Kidney epithelial cell (primary cell): ENCODE data around the gene UVRAG. TPM values are rescaled to one million over a fixed set of nuclear protein-coding genes. Genes with fewer than 3 reads are reported as not detected.

ENCODE experiments used
- DNase-seq: peaks from one replicate; pipeline ENCODE4 v3.0.0-alpha.2; 2010; ENCODE audit warnings: low read depth
- H3K27me3 ChIP-seq: 2 replicates; pipeline ENCODE4 v1.6.0; 2011; ENCODE audit warnings: low read length; ENCODE audit not compliant: control insufficient read depth, insufficient read depth
- H3K36me3 ChIP-seq: 2 replicates; pipeline ENCODE4 v1.5.1; 2011; ENCODE audit warnings: low read length; ENCODE audit not compliant: control insufficient read depth, insufficient read depth
- H3K4me3 ChIP-seq: 2 replicates; pipeline ENCODE4 v1.5.1; 2011; ENCODE audit warnings: low read depth, mild to moderate bottlenecking, control low read depth, low read length
- CTCF ChIP-seq: IDR thresholded peaks from 2 replicates; pipeline ENCODE4 v1.5.1; 2011; ENCODE audit warnings: mild to moderate bottlenecking, moderate library complexity, low read length, control low read depth, inconsistent platforms; ENCODE audit not compliant: insufficient read depth, poor library complexity, severe bottlenecking
- total RNA-seq: library from RNA; depleted of rRNA; stranded (reverse); fragments of >200 nt; gene quantifications from 2 replicates; pipeline ENCODE4 v1.2.3, GENCODE V29; 2015

Gene UVRAG
- total RNA-seq, 1 donor from 2014 or later: 16.2 TPM

GRCh38 chr11:76047231-76047630 lies 232.2 kb downstream of the UVRAG start:
- Histone ChIP-seq H3K36me3 (no peaks in the 10 kb centered on the region), H3K27me3 (no peaks in the 10 kb centered on the region), H3K4me3 (no peak overlapping the region)
- no peak for TF ChIP-seq CTCF
- DNase-seq: no peak

GRCh38 chr11:76047766-76048165 lies 232.8 kb downstream of the UVRAG start:
- TF ChIP-seq CTCF: no peak
- DNase-seq: no peak
- H3K27me3 ChIP-seq: no peaks in the 10 kb centered on the region
- H3K4me3 ChIP-seq: no peak overlapping the region
- H3K36me3 ChIP-seq: no peaks in the 10 kb centered on the region

- Histone ChIP-seq H3K27me3 (no peaks in the 10 kb centered on the region), H3K4me3 (no peak overlapping the region), H3K36me3 (no peaks in the 10 kb centered on the region)
- TF ChIP-seq CTCF: no peak
- no peak for DNase-seq
Measured at GRCh38 chr11:76048763-76049162, 233.8 kb downstream of the UVRAG start.

- no peak for TF ChIP-seq CTCF
- Histone ChIP-seq H3K36me3 (no peaks in the 10 kb centered on the region), H3K27me3 (no peaks in the 10 kb centered on the region), H3K4me3 (no peak overlapping the region)
- no peak for DNase-seq
Measured at GRCh38 chr11:76049511-76049910, 234.5 kb downstream of the UVRAG start.

- H3K4me3 ChIP-seq: no peak overlapping the region
- TF ChIP-seq CTCF: no peak
Measured at GRCh38 chr11:76051937-76052336, 236.9 kb downstream of the UVRAG start.

GRCh38 chr11:76054330-76054729 lies 239.3 kb downstream of the UVRAG start:
- no peak for TF ChIP-seq CTCF
- no peak for DNase-seq
- no peaks in the 10 kb centered on the region for H3K27me3 ChIP-seq
- no peaks in the 10 kb centered on the region for H3K36me3 ChIP-seq
- H3K4me3 ChIP-seq: no peak overlapping the region

More at GRCh38 chr11:76051937-76052336, 236.9 kb downstream of the UVRAG start:
- no peaks in the 10 kb centered on the region for H3K27me3 ChIP-seq
- H3K36me3 ChIP-seq: no peaks in the 10 kb centered on the region
- DNase-seq: no peak
